ENCODE results near the gene DDX24. TPM values are rescaled to one million over a fixed set of nuclear protein-coding genes. Genes with fewer than 3 reads are reported as not detected.

Gene DDX24
- total and polyA plus RNA-seq, 3 experiments from 2014 or later, result 274 to 287 (median 283) TPM

DNA sequence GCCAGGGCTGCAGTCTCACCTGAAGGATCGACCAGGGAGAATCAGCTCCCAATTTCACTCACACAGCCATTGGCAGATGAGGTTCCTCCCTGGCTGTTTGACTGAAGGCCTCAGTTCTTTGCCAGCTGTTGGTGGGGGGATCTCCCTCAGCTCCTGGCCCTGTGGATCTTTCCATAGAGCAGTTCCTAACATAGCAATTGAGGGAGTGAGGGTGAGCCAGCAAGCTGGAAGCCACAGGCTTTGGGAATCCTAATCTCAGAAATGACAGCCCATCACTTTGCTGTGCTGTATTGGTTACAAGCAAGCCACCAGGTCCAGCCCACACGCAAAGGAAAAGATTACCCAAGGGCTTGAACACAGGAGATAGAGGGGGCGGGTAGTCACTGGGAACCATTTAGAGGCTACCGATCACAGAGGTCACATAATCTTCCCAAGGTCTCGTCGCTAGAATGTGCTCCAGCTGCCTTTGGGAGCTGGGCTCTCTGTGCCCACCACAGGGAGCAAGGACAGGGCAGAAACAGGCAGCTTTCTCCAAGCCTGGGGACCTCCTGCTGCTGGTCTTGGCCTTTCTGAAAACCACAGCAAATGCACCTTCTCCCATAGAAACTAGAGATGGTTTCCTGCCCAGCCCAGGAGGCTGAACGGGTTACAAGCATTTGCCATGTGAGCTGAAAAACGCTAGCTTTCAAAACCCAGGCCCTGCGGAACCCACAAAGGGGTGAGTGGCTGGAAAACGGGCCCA, 59.4 kb downstream of the DDX24 start:
- Histone ChIP-seq H3K9me3 (ENCODE audit: low read length) (no peaks in the 10 kb centered on the region), H3K36me3 (ENCODE audit: insufficient read depth, low read length) (no peaks in the 10 kb centered on the region), H3K4me3 (ENCODE audit: low read length) (no peak overlapping the region), H3K27ac (ENCODE audit: low read depth, low read length) (no peak overlapping the region), H3K27me3 (ENCODE audit: insufficient read depth, low read length, poor library complexity, severe bottlenecking) (no peaks in the 10 kb centered on the region), H3K4me1 (ENCODE audit: insufficient read depth, low read length) (peaks cover 5% of the 10 kb centered on the region)
- Mint-ChIP-seq H3K4me3 (no peak overlapping the region), H3K9me3 (no peaks in the 10 kb centered on the region), H3K36me3 (peaks cover 0 to 1% (median 0%) of the 10 kb centered on the region in 3 donors), H3K27ac (peak overlapping the region in 3 of 8 donors; percentile 35 to 83 (median 44)), H3K27me3 (peaks cover 1 to 3% of the 10 kb centered on the region in 2 donors), H3K4me1 (peaks cover 9 to 25% (median 22%) of the 10 kb centered on the region in 3 donors)
- POLR2A ChIA-PET, result no interaction called here
- DNase-seq, result no peak
- CTCF ChIA-PET, result interaction anchor here (0.9 to 3.5 kb wide), 8 partner anchors 12 to 159 kb away, joined by 3 to 18 read pairs (median 4); no protein-coding TSS in a partner anchor

DNA sequence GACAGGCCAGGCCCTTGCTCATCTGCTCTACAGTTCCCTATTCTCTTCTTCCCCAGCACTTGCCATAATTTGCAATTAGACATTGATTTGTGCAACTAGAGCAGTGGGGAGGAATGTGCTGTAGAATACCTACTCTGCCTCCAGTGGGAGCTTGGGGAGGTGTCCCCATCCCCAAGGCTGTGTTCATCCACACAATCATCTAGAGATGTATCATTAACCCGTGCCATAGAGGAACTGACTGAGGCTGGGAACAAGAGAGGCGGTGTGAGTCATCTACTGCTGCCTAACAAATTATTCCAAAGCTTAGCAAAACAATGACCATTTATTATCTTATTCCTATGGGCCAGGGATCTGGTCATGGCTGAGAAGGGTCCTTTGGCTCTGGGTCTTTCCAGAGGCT, 60.0 kb downstream of the DDX24 start:
- H3K27me3 ChIP-seq (ENCODE audit: insufficient read depth, low read length, poor library complexity, severe bottlenecking), result no peaks in the 10 kb centered on the region
- peaks cover 0 to 1% (median 0%) of the 10 kb centered on the region in 3 donors for H3K36me3 Mint-ChIP-seq
- CTCF ChIA-PET, result interaction anchor here (0.9 to 3.2 kb wide), 7 partner anchors 13 to 159 kb away, joined by 3 to 18 read pairs (median 4); no protein-coding TSS in a partner anchor
- H3K36me3 ChIP-seq (ENCODE audit: insufficient read depth, low read length), result no peaks in the 10 kb centered on the region
- no peak overlapping the region for H3K4me3 Mint-ChIP-seq
- peaks cover 7 to 22% (median 19%) of the 10 kb centered on the region in 3 donors for H3K4me1 Mint-ChIP-seq
- H3K27ac ChIP-seq (ENCODE audit: low read depth, low read length), result no peak overlapping the region
- no peak overlapping the region for H3K4me3 ChIP-seq (ENCODE audit: low read length)
- H3K27me3 Mint-ChIP-seq, result peaks cover 3% of the 10 kb centered on the region in 2 donors
- peaks cover 5% of the 10 kb centered on the region for H3K4me1 ChIP-seq (ENCODE audit: insufficient read depth, low read length)
- POLR2A ChIA-PET, result no interaction called here
- no peaks in the 10 kb centered on the region for H3K9me3 Mint-ChIP-seq
- H3K27ac Mint-ChIP-seq, result no peak overlapping the region
- no peak for DNase-seq
- H3K9me3 ChIP-seq (ENCODE audit: low read length), result no peaks in the 10 kb centered on the region

DNA sequence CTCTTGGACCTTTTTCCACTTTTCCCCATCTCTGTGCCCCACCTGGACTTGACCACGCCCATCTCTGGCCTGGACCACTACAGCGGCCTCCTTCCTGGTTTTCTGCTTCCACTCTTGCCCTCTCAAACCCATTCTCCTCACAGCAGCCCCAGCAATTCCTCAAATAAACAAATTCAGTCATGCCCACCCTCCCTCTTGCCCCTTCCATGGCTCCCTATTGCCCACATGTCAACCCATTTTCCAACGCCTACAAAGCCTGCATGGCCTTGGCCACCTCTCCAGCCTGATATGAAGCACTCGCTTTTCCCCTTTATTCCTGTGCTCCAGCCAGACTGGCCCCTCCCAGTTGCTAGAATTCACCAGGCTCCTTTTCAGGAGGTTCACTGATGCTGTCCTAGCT, 60.7 kb downstream of the DDX24 start:
- Histone ChIP-seq H3K4me1 (ENCODE audit: insufficient read depth, low read length) (no peaks in the 10 kb centered on the region), H3K36me3 (ENCODE audit: insufficient read depth, low read length) (no peaks in the 10 kb centered on the region), H3K4me3 (ENCODE audit: low read length) (no peak overlapping the region), H3K27me3 (ENCODE audit: insufficient read depth, low read length, poor library complexity, severe bottlenecking) (no peaks in the 10 kb centered on the region), H3K9me3 (ENCODE audit: low read length) (no peaks in the 10 kb centered on the region), H3K27ac (ENCODE audit: low read depth, low read length) (no peak overlapping the region)
- ChIA-PET POLR2A (no interaction called here), CTCF (interaction anchor here (1.3 to 3.2 kb wide), 3 partner anchors 16 to 117 kb away, joined by 5 to 18 read pairs (median 7); no protein-coding TSS in a partner anchor)
- Mint-ChIP-seq H3K27ac (no peak overlapping the region), H3K27me3 (peaks cover 3% of the 10 kb centered on the region in 2 donors), H3K4me1 (peaks cover 3 to 18% (median 14%) of the 10 kb centered on the region in 3 donors), H3K4me3 (no peak overlapping the region), H3K36me3 (peaks cover 0 to 1% (median 0%) of the 10 kb centered on the region in 3 donors), H3K9me3 (no peaks in the 10 kb centered on the region)
- DNase-seq, result no peak

DNA sequence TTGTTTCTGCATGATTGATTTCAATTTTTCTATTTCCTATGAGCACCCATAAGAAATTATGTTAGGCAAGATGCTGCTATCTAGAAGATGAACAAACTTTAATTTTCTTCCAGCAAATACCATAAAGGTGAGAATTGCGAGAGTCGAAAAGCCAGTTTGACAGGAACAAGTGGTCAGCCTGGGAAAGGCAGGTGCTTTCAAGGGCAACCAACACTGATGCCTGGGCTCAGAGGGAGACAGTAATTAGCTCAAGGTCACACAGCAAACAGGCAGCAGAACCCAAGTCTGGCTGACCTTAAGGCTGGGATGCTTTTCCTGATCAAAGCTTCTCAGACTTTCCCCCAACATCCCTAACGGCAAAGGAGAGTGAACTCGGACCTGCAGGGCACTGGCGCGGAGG, 61.7 kb downstream of the DDX24 start:
- H3K4me1 Mint-ChIP-seq, result peaks cover 3 to 18% (median 14%) of the 10 kb centered on the region in 3 donors
- peaks cover 0 to 1% (median 0%) of the 10 kb centered on the region in 3 donors for H3K36me3 Mint-ChIP-seq
- Histone ChIP-seq H3K9me3 (ENCODE audit: low read length) (no peaks in the 10 kb centered on the region), H3K36me3 (ENCODE audit: insufficient read depth, low read length) (no peaks in the 10 kb centered on the region), H3K4me1 (ENCODE audit: insufficient read depth, low read length) (no peaks in the 10 kb centered on the region), H3K27ac (ENCODE audit: low read depth, low read length) (no peak overlapping the region), H3K4me3 (ENCODE audit: low read length) (no peak overlapping the region), H3K27me3 (ENCODE audit: insufficient read depth, low read length, poor library complexity, severe bottlenecking) (no peaks in the 10 kb centered on the region)
- CTCF ChIA-PET, result no interaction called here
- no peak for DNase-seq
- H3K9me3 Mint-ChIP-seq, result no peaks in the 10 kb centered on the region
- no peak overlapping the region for H3K4me3 Mint-ChIP-seq
- H3K27me3 Mint-ChIP-seq, result peaks cover 3% of the 10 kb centered on the region in 2 donors
- POLR2A ChIA-PET, result no interaction called here
- no peak overlapping the region for H3K27ac Mint-ChIP-seq

DNA sequence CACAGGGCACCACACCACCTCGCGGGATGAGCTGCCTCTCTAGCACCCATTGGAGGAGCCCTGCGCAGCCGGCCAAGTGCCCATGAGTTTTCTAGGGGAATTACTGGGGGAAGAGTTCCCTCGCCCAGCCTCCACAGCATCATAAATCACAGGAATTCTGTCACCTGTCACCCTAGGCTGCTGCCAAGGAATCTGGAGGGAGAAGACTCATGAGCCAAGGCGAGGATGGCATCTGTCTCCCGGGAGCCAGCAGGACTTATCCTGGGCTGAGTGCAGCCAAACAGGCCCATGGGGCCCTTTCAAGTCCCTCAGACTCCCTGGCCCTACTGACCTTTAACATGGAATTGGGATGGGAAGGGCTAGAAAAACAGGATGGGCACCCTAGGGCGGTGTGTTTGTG, 62.7 kb downstream of the DDX24 start:
- H3K27ac Mint-ChIP-seq, result no peak overlapping the region
- H3K9me3 ChIP-seq (ENCODE audit: low read length), result no peaks in the 10 kb centered on the region
- H3K4me3 Mint-ChIP-seq, result no peak overlapping the region
- H3K4me1 ChIP-seq (ENCODE audit: insufficient read depth, low read length), result no peaks in the 10 kb centered on the region
- peaks cover 3 to 20% (median 14%) of the 10 kb centered on the region in 3 donors for H3K4me1 Mint-ChIP-seq
- peaks cover 0 to 3% of the 10 kb centered on the region in 2 donors for H3K27me3 Mint-ChIP-seq
- no peak overlapping the region for H3K4me3 ChIP-seq (ENCODE audit: low read length)
- no peaks in the 10 kb centered on the region for H3K9me3 Mint-ChIP-seq
- H3K27ac ChIP-seq (ENCODE audit: low read depth, low read length), result no peak overlapping the region
- H3K27me3 ChIP-seq (ENCODE audit: insufficient read depth, low read length, poor library complexity, severe bottlenecking), result no peaks in the 10 kb centered on the region
- POLR2A ChIA-PET, result no interaction called here
- CTCF ChIA-PET, result interaction anchor here (1.6 to 2.2 kb wide), 2 partner anchors 18 to 78 kb away, joined by 5 to 7 read pairs; no protein-coding TSS in a partner anchor
- no peaks in the 10 kb centered on the region for H3K36me3 ChIP-seq (ENCODE audit: insufficient read depth, low read length)
- H3K36me3 Mint-ChIP-seq, result no peaks in the 10 kb centered on the region
- no peak for DNase-seq

DNA sequence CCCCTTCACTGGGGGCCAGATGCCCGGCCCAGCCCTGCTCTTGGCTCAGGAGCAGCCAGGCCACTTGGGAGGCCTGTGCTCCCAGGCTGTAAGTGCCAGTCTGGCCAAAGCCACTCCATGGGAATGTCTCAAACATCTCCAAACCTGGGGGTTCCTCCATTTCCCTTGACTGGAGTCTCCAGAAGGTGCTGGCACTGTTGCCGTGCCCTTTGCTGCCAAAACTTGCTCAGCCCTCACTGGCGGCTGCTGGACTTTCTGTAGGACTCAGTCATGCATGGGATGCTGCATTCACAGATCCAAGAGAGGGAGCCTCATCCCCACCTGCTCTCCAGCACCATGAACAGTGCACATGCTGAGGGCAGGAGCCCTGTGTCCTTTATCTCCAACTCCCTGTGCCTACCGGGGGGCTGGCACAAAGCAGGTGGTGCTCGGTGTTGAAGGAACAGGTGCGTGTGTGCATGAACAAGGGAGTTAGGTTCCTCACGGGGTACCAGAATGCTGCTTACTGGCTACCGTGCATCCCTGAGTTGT, 64.5 kb downstream of the DDX24 start:
- H3K36me3 ChIP-seq (ENCODE audit: insufficient read depth, low read length), result no peaks in the 10 kb centered on the region
- no peaks in the 10 kb centered on the region for H3K9me3 ChIP-seq (ENCODE audit: low read length)
- H3K27me3 ChIP-seq (ENCODE audit: insufficient read depth, low read length, poor library complexity, severe bottlenecking), result no peaks in the 10 kb centered on the region
- POLR2A ChIA-PET, result no interaction called here
- H3K27ac ChIP-seq (ENCODE audit: low read depth, low read length), result no peak overlapping the region
- H3K27me3 Mint-ChIP-seq, result peaks cover 0 to 3% of the 10 kb centered on the region in 2 donors
- no peak for DNase-seq
- H3K9me3 Mint-ChIP-seq, result no peaks in the 10 kb centered on the region
- H3K27ac Mint-ChIP-seq, result no peak overlapping the region
- H3K4me1 Mint-ChIP-seq, result peaks cover 9 to 17% (median 11%) of the 10 kb centered on the region in 3 donors
- H3K36me3 Mint-ChIP-seq, result no peaks in the 10 kb centered on the region
- no peak overlapping the region for H3K4me3 ChIP-seq (ENCODE audit: low read length)
- CTCF ChIA-PET, result interaction anchor here (0.8 to 2.3 kb wide), 5 partner anchors 20 to 77 kb away, joined by 3 to 9 read pairs (median 5); no protein-coding TSS in a partner anchor
- H3K4me1 ChIP-seq (ENCODE audit: insufficient read depth, low read length), result peaks cover 10% of the 10 kb centered on the region
- no peak overlapping the region for H3K4me3 Mint-ChIP-seq

DNA sequence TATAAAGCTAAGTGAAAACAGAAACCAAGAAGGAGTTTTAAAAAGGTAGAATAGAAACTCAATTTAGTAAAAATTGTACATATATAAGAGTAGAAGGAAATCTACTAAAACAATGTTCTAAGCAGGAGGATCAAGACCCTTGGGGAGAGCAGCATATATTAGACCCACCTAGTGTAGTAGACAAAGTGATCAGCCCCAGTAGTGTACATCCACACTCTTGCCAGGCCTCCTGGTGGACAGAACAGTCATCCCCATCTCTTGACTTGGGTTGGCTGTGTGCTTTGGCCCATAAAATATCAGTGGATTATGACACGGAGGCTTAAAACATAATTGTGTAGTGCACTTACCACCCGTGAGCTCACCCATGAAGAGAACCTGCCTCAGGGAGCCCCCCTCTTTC, 65.8 kb downstream of the DDX24 start:
- H3K36me3 Mint-ChIP-seq, result no peaks in the 10 kb centered on the region
- Histone ChIP-seq H3K27me3 (ENCODE audit: insufficient read depth, low read length, poor library complexity, severe bottlenecking) (peaks cover 6% of the 10 kb centered on the region), H3K9me3 (ENCODE audit: low read length) (no peaks in the 10 kb centered on the region), H3K4me1 (ENCODE audit: insufficient read depth, low read length) (peaks cover 20% of the 10 kb centered on the region), H3K27ac (ENCODE audit: low read depth, low read length) (no peak overlapping the region), H3K36me3 (ENCODE audit: insufficient read depth, low read length) (no peaks in the 10 kb centered on the region), H3K4me3 (ENCODE audit: low read length) (no peak overlapping the region)
- peaks cover 20 to 27% (median 23%) of the 10 kb centered on the region in 3 donors for H3K4me1 Mint-ChIP-seq
- peaks cover 0 to 9% of the 10 kb centered on the region in 2 donors for H3K27me3 Mint-ChIP-seq
- CTCF ChIA-PET, result interaction anchor here (1.0 to 2.3 kb wide), 5 partner anchors 13 to 75 kb away, joined by 3 to 9 read pairs (median 5); no protein-coding TSS in a partner anchor
- no peak for DNase-seq
- no peaks in the 10 kb centered on the region for H3K9me3 Mint-ChIP-seq
- POLR2A ChIA-PET, result no interaction called here
- no peak overlapping the region for H3K27ac Mint-ChIP-seq
- no peak overlapping the region for H3K4me3 Mint-ChIP-seq

DNA sequence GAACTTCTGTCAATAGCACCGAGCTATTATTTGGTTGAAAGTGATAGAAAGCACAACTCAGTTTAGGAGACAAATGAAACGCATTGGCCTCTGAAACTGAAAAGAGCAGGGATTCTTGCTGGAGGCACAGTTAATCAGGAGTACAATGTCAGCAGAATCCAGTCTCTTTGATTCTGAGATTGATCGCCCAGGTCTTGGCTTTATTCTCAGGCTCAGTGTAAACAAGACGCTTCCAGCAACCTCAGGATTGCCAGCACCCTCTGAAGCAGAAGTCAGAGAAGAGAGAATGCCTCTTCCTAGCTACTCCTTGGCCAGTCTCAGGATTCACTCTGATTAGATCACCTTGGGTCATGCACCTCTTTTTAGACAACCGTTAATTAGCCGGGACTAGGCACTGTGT, 66.6 kb downstream of the DDX24 start:
- no peak overlapping the region for H3K27ac Mint-ChIP-seq
- peak overlapping the region in 1 of 7 donors; percentile 40 for H3K4me3 Mint-ChIP-seq

More for the DNA sequence above, 66.6 kb downstream of the DDX24 start:
- Histone ChIP-seq H3K4me3 (ENCODE audit: low read length) (no peak overlapping the region), H3K27me3 (ENCODE audit: insufficient read depth, low read length, poor library complexity, severe bottlenecking) (peaks cover 6% of the 10 kb centered on the region), H3K27ac (ENCODE audit: low read depth, low read length) (no peak overlapping the region), H3K36me3 (ENCODE audit: insufficient read depth, low read length) (no peaks in the 10 kb centered on the region), H3K9me3 (ENCODE audit: low read length) (no peaks in the 10 kb centered on the region), H3K4me1 (ENCODE audit: insufficient read depth, low read length) (peaks cover 20% of the 10 kb centered on the region)
- peaks cover 0 to 8% of the 10 kb centered on the region in 2 donors for H3K27me3 Mint-ChIP-seq
- no peaks in the 10 kb centered on the region for H3K36me3 Mint-ChIP-seq
- ChIA-PET CTCF (interaction anchor here (1.0 to 2.3 kb wide), 4 partner anchors 13 to 74 kb away, joined by 3 to 9 read pairs (median 6); no protein-coding TSS in a partner anchor), POLR2A (no interaction called here)
- no peaks in the 10 kb centered on the region for H3K9me3 Mint-ChIP-seq
- DNase-seq, result no peak
- H3K4me1 Mint-ChIP-seq, result peaks cover 26 to 34% (median 30%) of the 10 kb centered on the region in 3 donors

Data from CD8-positive, alpha-beta memory T cell (primary cell).